Renal cortex interstitium (tissue), 15 donors: ENCODE measurements around the gene STRBP. TPM values are rescaled to one million over a fixed set of nuclear protein-coding genes. Genes with fewer than 3 reads are reported as not detected.
"Not testable (repeated sequence)": the region's sequence is repeated elsewhere in the genome, so short reads cannot be mapped to it uniquely, and the experiment has no call there.

ENCODE experiments used
- DNase-seq, 11 donors: peaks; one replicate each; pipeline ENCODE4 v3.0.0-alpha.2; 2013; ENCODE audit warnings: low read depth in 9 of 11, low spot score in 4 of 11; ENCODE audit errors: extremely low read depth in 1 of 11
- long read RNA-seq, 16 experiments: transcript quantifications; one replicate each; lab custom pipeline, GENCODE V29; 2026
- polyA plus RNA-seq, 3 donors: library from polyadenylated mRNA; unstranded; fragments of 120-200 nt; gene quantifications; one replicate each; pipeline ENCODE4 v1.2.1, GENCODE V29; 2013; ENCODE audit not compliant: insufficient read length in 3 of 3

The STRBP gene
- 10 to 100 TPM; 44.7 to 54.3 (median 50.2) TPM for polyA plus RNA-seq
- long read RNA-seq, donor 1, full-length matches to known transcripts: 1 of 1 reads
- long read RNA-seq, donor 1, partial matches to known transcripts: 0 of 1 reads
- long read RNA-seq, donor 1, other reads (novel, unspliced or antisense): 0 of 1 reads
- long read RNA-seq, donor 2, partial matches to known transcripts: 0 of 5 reads
- long read RNA-seq, donor 2, other reads (novel, unspliced or antisense): 5 of 5 reads
- long read RNA-seq, donor 3, partial matches to known transcripts: 5 of 5 reads
- long read RNA-seq, donor 3, other reads (novel, unspliced or antisense): 0 of 5 reads
- long read RNA-seq, donor 4, full-length matches to known transcripts: 1 of 1 reads
- long read RNA-seq, donor 4, partial matches to known transcripts: 0 of 1 reads
- long read RNA-seq, donor 4, other reads (novel, unspliced or antisense): 0 of 1 reads
- long read RNA-seq, donor 5: 0 reads
- long read RNA-seq, donor 6: 0 reads
- long read RNA-seq, donor 7: 0 reads
- long read RNA-seq, donor 8, partial matches to known transcripts: 5 of 5 reads
- long read RNA-seq, donor 8, other reads (novel, unspliced or antisense): 0 of 5 reads
- long read RNA-seq, donor 9, full-length matches to known transcripts: 1 of 1 reads
- long read RNA-seq, donor 9, partial matches to known transcripts: 0 of 1 reads
- long read RNA-seq, donor 9, other reads (novel, unspliced or antisense): 0 of 1 reads
- long read RNA-seq, donor 10, partial matches to known transcripts: 8 of 8 reads
- long read RNA-seq, donor 10, other reads (novel, unspliced or antisense): 0 of 8 reads
- long read RNA-seq, donor 11, partial matches to known transcripts: 5 of 5 reads
- long read RNA-seq, donor 11, other reads (novel, unspliced or antisense): 0 of 5 reads
- long read RNA-seq, donor 12: 0 reads
- long read RNA-seq, donor 13: 0 reads
- long read RNA-seq, donor 14: 0 reads
- long read RNA-seq, donor 15: 0 reads
- long read RNA-seq, donor 16, full-length matches to known transcripts: 2 of 26 reads
- long read RNA-seq, donor 16, partial matches to known transcripts: 8 of 26 reads
- long read RNA-seq, donor 16, other reads (novel, unspliced or antisense): 16 of 26 reads

GRCh38 chr9:123268465-123269259 is at the start of gene STRBP:
Gene STRBP (minus strand): TSS chr9:123268586. CDS start chr9:123184134, 84,452 bp downstream.
- DNase-seq: peak; percentile 75 to 89 (median 86)

GRCh38 chr9:123316053-123316718 is 47.8 kb upstream of the STRBP start:
- DNase-seq: no peak

- no peak for DNase-seq
These were observed 47.2 kb upstream of the STRBP start for GRCh38 chr9:123315635-123316034.

DNA sequence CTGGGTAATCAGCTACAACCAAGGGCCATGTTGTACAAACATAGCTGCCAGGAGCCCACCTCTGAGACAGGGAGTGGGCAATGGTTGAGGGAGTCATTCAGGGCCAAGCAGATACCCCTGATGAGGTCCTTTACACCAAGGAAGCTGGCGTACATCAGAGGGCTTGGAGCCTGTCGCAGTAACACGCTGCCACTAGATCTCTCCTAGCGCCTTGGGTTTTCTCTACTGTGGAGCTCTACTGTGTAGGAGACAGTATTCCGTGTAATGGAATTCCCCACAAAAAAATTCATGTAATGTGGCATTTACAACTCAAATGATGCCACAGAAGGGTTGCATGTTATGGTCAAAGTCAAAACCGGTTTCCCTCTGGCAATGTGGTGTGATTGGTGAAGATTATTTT is 46.2 kb upstream of the STRBP start:
- DNase-seq: no peak

DNA sequence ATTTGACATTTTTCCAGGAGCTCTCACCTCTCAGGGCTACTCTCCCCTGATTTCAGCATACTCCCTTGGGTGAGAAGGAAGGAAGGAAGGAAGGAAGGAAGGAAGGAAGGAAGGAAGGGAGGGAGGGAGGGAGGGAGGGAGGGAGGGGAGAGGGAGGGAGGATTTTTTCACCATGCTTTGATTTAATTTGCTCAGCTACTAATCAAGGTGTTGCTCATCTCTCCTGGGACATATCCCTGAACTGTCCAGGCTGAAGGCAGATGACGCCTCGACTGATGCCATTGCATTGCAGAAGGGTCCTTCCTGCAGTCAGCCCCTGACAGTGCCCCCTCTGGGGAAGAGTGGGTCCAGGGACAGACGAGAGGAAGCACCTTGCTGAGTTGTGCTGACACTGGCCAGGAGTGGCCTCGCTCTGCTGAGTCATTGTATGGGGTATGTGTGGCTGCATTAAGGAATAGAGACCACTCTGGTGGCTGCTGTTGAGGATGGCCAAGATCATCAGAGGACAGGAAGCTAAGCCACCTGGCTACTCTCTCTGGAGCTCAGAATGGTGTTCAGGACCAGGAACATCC is 44.0 kb upstream of the STRBP start:
- no peak for DNase-seq

GRCh38 chr9:123311250-123311752 is 42.9 kb upstream of the STRBP start:
- peak in 1 of 11 donors; percentile 50 for DNase-seq

GRCh38 chr9:123310551-123311249 is 42.3 kb upstream of the STRBP start:
- DNase-seq: no peak

- no peak for DNase-seq
These were observed 41.2 kb upstream of the STRBP start for GRCh38 chr9:123309611-123310010.

GRCh38 chr9:123305879-123306278 is 37.5 kb upstream of the STRBP start:
- DNase-seq: no peak

DNA sequence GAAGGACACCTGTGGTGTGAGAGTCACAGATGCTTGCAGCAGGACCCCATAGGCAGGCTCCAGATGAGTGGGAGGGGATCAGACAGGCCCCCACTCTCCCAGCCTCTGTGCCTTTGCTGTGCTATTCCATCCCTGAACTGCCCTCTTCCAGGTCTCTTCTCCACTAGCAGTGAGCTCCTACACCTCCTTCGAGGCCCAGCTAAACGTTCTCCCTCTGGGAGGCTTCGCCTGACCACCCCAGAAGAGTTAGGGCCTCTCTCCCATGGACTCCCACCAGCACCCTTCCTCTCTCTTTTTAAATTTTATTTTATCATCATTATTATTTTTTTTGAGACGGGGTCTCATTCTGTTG is 35.9 kb upstream of the STRBP start:
- no peak for DNase-seq

GRCh38 chr9:123302348-123303214 is 34.2 kb upstream of the STRBP start:
- no peak for DNase-seq

- DNase-seq: not testable (repeated sequence)
These were observed 33.5 kb upstream of the STRBP start for GRCh38 chr9:123301936-123302335.

GRCh38 chr9:123300554-123300953 is 32.2 kb upstream of the STRBP start:
- no peak for DNase-seq

GRCh38 chr9:123299558-123300126 is 31.3 kb upstream of the STRBP start:
- DNase-seq: no peak

- no peak for DNase-seq
These were observed 27.8 kb upstream of the STRBP start for GRCh38 chr9:123296174-123296573.

DNA sequence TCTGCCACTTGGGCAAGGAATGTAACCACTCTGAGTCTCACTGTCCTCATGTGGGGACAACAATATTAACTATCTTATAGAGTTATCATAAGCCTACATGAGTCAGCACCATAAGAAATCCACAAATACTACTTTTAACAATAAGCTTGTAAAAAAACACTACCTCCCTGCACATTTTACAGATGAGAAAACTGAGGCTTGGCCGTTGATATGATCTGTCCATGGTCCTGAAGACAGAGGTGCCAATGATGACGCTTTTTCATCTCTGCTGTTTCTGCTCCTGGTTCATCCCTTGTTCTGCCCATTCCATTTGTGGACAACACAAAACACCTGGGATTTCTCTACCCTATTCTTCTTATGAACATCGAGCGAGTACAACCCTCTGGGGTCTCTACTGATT is 23.4 kb upstream of the STRBP start:
- DNase-seq: no peak
